MM.1S (cell line): ENCODE results near the gene MATN3.

Source experiments
- DNase-seq: peaks from one replicate; pipeline ENCODE4 v3.0.0-alpha.2; 2015
- H2AFZ ChIP-seq: fragments of 300-600 bp; sonication (generic); 2 replicates; pipeline ENCODE4 v1.6.0; 2016; ENCODE audit warnings: antibody characterized with exemption, low read length
- H3F3A ChIP-seq: fragments of 300-600 bp; sonication (generic); 2 replicates; pipeline ENCODE4 v1.6.1; 2016; ENCODE audit warnings: mild to moderate bottlenecking, antibody characterized with exemption, low read length, moderate library complexity, mixed read lengths; ENCODE audit not compliant: insufficient read depth
- H3K27ac ChIP-seq: fragments of 300-600 bp; sonication (generic); 2 replicates; pipeline ENCODE4 v1.5.1; 2016; ENCODE audit warnings: mild to moderate bottlenecking, low read length
- H3K27me3 ChIP-seq: fragments of 300-600 bp; sonication (generic); replicated peaks from 2 replicates; pipeline ENCODE4 v1.6.0; 2016; ENCODE audit warnings: low read length; ENCODE audit not compliant: insufficient read depth
- H3K36me3 ChIP-seq: fragments of 300-600 bp; sonication (generic); replicated peaks from 2 replicates; pipeline ENCODE4 v1.6.1; 2016; ENCODE audit warnings: mild to moderate bottlenecking, low read length, mixed read lengths; ENCODE audit not compliant: insufficient read depth
- H3K4me1 ChIP-seq: fragments of 300-600 bp; sonication (generic); 2 replicates; pipeline ENCODE4 v1.6.1; 2016; ENCODE audit warnings: low read length, mixed read lengths
- H3K4me2 ChIP-seq: fragments of 300-600 bp; sonication (generic); 2 replicates; pipeline ENCODE4 v1.6.0; 2016; ENCODE audit warnings: low read depth, low read length
- H3K4me3 ChIP-seq: fragments of 300-600 bp; sonication (generic); 2 replicates; pipeline ENCODE4 v1.5.1; 2016; ENCODE audit warnings: low read length, mixed read lengths
- H3K79me2 ChIP-seq: fragments of 300-600 bp; sonication (generic); 2 replicates; pipeline ENCODE4 v1.6.1; 2016; ENCODE audit warnings: mixed run types, low read length, mixed read lengths
- H3K9ac ChIP-seq: fragments of 300-600 bp; sonication (generic); 2 replicates; pipeline ENCODE4 v1.6.1; 2016; ENCODE audit warnings: low read length, mixed read lengths
- H3K9me2 ChIP-seq: fragments of 300-600 bp; sonication (generic); replicated peaks from 2 replicates; pipeline ENCODE4 v1.6.1; 2016; ENCODE audit warnings: mild to moderate bottlenecking, low read length, mixed read lengths; ENCODE audit not compliant: insufficient read depth
- H3K9me3 ChIP-seq: fragments of 300-600 bp; sonication (generic); replicated peaks from 2 replicates; pipeline ENCODE4 v1.6.1; 2016; ENCODE audit warnings: mild to moderate bottlenecking, low read length, mixed read lengths; ENCODE audit not compliant: insufficient read depth
- H4K20me1 ChIP-seq: fragments of 300-600 bp; sonication (generic); 2 replicates; pipeline ENCODE4 v1.6.1; 2016; ENCODE audit warnings: mild to moderate bottlenecking, low read length, moderate library complexity, mixed read lengths; ENCODE audit not compliant: insufficient read depth
- CTCF ChIP-seq: fragments of 300-600 bp; sonication (generic); IDR thresholded peaks from 2 replicates; pipeline ENCODE4 v1.5.1; 2016; ENCODE audit warnings: antibody characterized with exemption, low read length, mixed read lengths
- EZH2 ChIP-seq: fragments of 300-600 bp; sonication (generic); optimal IDR thresholded peaks from 2 replicates; pipeline ENCODE3; 2017; ENCODE audit warnings: low read depth, mild to moderate bottlenecking, antibody characterized with exemption, low read length, mixed read lengths
- EZH2phosphoT487 ChIP-seq: fragments of 300-600 bp; sonication (generic); IDR thresholded peaks from 2 replicates; pipeline ENCODE4 v1.6.1; 2018; ENCODE audit warnings: antibody characterized with exemption, low read length

The MATN3 gene

DNA sequence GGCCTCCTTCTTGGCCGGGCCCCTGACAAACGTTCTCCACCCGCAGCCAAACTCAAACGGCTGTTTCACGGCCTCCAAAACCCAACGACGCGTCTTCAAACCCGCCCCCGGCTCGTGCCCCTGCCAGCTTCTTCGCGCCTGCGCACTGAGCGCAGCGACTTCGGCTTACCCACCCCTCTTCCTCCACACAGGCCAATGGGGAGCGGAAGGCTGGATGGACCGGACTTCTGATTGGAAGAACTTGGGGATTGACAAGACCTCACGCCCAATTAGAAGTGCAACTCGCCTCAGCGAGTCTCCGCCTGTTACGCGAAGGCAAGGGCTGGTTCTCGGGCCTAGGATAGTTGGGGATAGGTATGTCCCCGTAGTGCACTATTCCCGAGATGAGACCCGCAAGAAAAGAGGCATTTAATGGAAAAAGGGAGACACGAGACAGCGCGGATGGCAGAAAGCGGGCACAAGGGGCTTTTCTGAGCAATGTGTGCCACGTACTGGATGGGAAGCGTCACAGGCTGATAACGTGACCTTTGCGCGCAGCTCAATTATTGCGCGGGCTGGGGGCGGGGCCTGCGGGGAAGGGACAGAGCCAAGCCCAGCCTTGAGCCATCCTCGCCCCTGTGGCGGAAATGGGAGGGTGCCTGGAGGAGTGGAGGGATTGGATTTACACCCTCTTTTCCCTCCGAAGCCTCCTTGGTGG lies 39.2 kb upstream of the MATN3 start, which contains the start of gene LAPTM4A:
Gene LAPTM4A (minus strand): TSS at position 97 of the 697 bp plus-strand sequence. CDS start 108 bp downstream, outside the sequence.
- Histone ChIP-seq H3K4me2 (peak within 1 kb of the TSS; percentile 89), H3K27me3 (no peaks in the 10 kb centered on the region), H3K36me3 (no peaks in the 10 kb centered on the region), H3K27ac (peak within 1 kb of the TSS; percentile 90), H3K9ac (peak within 1 kb of the TSS; percentile 93), H3K4me3 (peak within 1 kb of the TSS; percentile 86), H3K9me2 (no peaks in the 10 kb centered on the region), H3F3A (peaks cover 8% of the 10 kb centered on the region; the same call in 1 of the 2 replicates), H3K9me3 (no peaks in the 10 kb centered on the region), H2AFZ (peak within 1 kb of the TSS; percentile 91), H3K79me2 (peaks cover 44% of the 10 kb centered on the region), H4K20me1 (no peaks in the 10 kb centered on the region), H3K4me1 (peaks cover 19% of the 10 kb centered on the region)
- DNase-seq = peak; percentile 100
- no peak for TF ChIP-seq CTCF
- no peak for TF ChIP-seq EZH2phosphoT487
- TF ChIP-seq EZH2 = no peak

DNA sequence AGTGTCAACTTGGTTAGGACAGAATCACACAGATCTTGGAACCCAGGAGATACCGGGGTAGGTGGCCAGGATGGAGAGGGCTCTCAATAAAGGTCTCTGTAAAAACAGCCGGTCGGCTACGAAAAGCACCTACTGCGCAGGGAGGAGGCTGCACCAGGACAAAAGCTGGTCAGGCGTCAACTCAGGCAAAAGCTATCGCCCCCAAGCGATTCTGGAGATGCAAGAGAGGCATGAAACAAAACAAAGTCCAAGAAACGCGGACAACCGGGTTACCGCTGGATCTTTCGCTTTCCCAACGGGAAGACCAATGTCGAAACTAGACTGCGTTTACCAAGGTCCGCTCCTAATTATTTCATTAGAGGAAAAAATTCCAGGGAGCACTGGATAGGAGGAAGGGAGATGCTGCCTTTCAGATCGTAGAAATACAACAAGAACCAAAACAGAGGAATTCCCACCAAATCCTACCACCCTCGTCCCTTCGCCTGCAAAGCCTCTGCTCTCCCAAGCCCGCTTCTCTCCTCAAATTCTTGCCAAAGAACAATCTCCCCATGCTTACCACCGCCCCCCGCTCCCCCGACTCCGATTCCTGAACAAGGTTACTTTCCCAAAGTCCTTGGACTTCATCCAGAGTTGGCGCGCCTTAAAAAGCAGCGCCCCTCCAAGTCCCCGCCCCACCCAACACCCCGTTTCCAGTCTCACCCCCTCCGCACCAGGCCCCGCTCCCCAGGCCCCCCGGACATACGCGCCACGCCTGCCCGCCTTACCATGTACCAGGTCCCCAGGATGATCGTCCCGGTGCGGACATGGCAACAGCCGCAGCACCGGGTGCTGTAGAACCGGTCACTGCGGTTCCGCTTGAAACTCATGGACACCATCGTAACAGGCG lies 38.4 kb upstream of the MATN3 start:
- peak; percentile 63 for DNase-seq
- H2AFZ ChIP-seq = peak overlapping the region; percentile 51

More for the DNA sequence above, 38.4 kb upstream of the MATN3 start:
- H3K9me2 ChIP-seq = no peaks in the 10 kb centered on the region
- no peaks in the 10 kb centered on the region for H3K27me3 ChIP-seq
- H3K9ac ChIP-seq = peak overlapping the region; percentile 93
- H3F3A ChIP-seq = peaks cover 8% of the 10 kb centered on the region; the same call in 1 of the 2 replicates
- no peaks in the 10 kb centered on the region for H4K20me1 ChIP-seq
- TF ChIP-seq CTCF (peak; percentile 30; the same call in 1 of the 2 replicates), EZH2phosphoT487 (no peak), EZH2 (no peak)
- peak overlapping the region; percentile 89 for H3K4me2 ChIP-seq
- H3K4me3 ChIP-seq = peak overlapping the region; percentile 86
- no peaks in the 10 kb centered on the region for H3K9me3 ChIP-seq
- peak overlapping the region; percentile 90 for H3K27ac ChIP-seq
- peaks cover 19% of the 10 kb centered on the region for H3K4me1 ChIP-seq
- no peaks in the 10 kb centered on the region for H3K36me3 ChIP-seq
- peaks cover 51% of the 10 kb centered on the region for H3K79me2 ChIP-seq
